Keratinocyte (primary cell): ENCODE data around the gene TENM4. TPM values are rescaled to one million over a fixed set of nuclear protein-coding genes. Genes with fewer than 3 reads are reported as not detected.

Experiments
- DNase-seq: peaks from one replicate; pipeline ENCODE4 v3.0.0-alpha.2; 2011; ENCODE audit warnings: low read depth, missing footprints, low spot score
- FAIRE-seq: peaks from 2 replicates; lab custom pipeline; 2011; peaks lifted over from hg19 to GRCh38; lab: Jason Lieb, UNC
- H2AFZ ChIP-seq: 2 replicates; pipeline ENCODE4 v1.6.0; 2012; ENCODE audit warnings: low read length, control low read depth, inconsistent platforms; ENCODE audit not compliant: control insufficient read depth
- H3K27ac ChIP-seq: 2 replicates; pipeline ENCODE4 v1.5.1; 2011; ENCODE audit warnings: low read length; ENCODE audit not compliant: control insufficient read depth, insufficient read depth
- H3K27me3 ChIP-seq: 3 replicates; pipeline ENCODE4 v1.6.0; 2011; ENCODE audit warnings: low read length; ENCODE audit not compliant: control insufficient read depth, insufficient read depth; ENCODE audit errors: extremely low read depth
- H3K36me3 ChIP-seq, 2 experiments: 2 replicates in 1 of 2; 3 replicates in 1 of 2; pipeline ENCODE4 v1.5.1; 2011; ENCODE audit warnings: low read length in 2 of 2, mild to moderate bottlenecking in 1 of 2; ENCODE audit not compliant: control insufficient read depth in 2 of 2, insufficient read depth in 2 of 2; ENCODE audit errors: extremely low read depth in 1 of 2
- H3K4me1 ChIP-seq: 3 replicates; pipeline ENCODE4 v1.5.1; 2011; ENCODE audit warnings: low read length; ENCODE audit not compliant: control insufficient read depth, insufficient read depth; ENCODE audit errors: extremely low read depth
- H3K4me2 ChIP-seq: 3 replicates; pipeline ENCODE4 v1.6.0; 2011; ENCODE audit warnings: low read depth, low read length; ENCODE audit not compliant: control insufficient read depth, insufficient read depth; ENCODE audit errors: extremely low read depth
- H3K4me3 ChIP-seq, 3 experiments: fragments of 200-600 bp in 1 of 3; sonication (generic) in 1 of 3; 2 replicates in 2 of 3; 3 replicates in 1 of 3; pipeline ENCODE4 v1.5.1; 2011 to 2016; ENCODE audit warnings: low read length in 3 of 3, mild to moderate bottlenecking in 3 of 3, control low read depth in 2 of 3, inconsistent platforms in 1 of 3, low read depth in 1 of 3, mixed read lengths in 1 of 3, mixed run types in 1 of 3, moderate library complexity in 1 of 3; ENCODE audit not compliant: control insufficient read depth in 2 of 3, insufficient read depth in 2 of 3; ENCODE audit errors: extremely low read depth in 1 of 3
- H3K79me2 ChIP-seq: 2 replicates; pipeline ENCODE4 v1.6.0; 2012; ENCODE audit warnings: low read length; ENCODE audit not compliant: control insufficient read depth, insufficient read depth
- H3K9ac ChIP-seq: 3 replicates; pipeline ENCODE4 v1.6.0; 2011; ENCODE audit warnings: low read length; ENCODE audit not compliant: control insufficient read depth, insufficient read depth; ENCODE audit errors: extremely low read depth
- H3K9me1 ChIP-seq: 3 replicates; pipeline ENCODE4 v1.6.0; 2011; ENCODE audit warnings: low read length; ENCODE audit not compliant: control insufficient read depth, insufficient read depth; ENCODE audit errors: extremely low read depth
- H3K9me3 ChIP-seq: 2 replicates; pipeline ENCODE4 v1.5.1; 2012; ENCODE audit warnings: low read depth, low read length; ENCODE audit not compliant: control insufficient read depth
- H4K20me1 ChIP-seq: 3 replicates; pipeline ENCODE4 v1.6.0; 2011; ENCODE audit warnings: low read length; ENCODE audit not compliant: control insufficient read depth, insufficient read depth; ENCODE audit errors: extremely low read depth
- EZH2 ChIP-seq: IDR thresholded peaks from one replicate; pipeline ENCODE4 v1.6.1; 2012; ENCODE audit warnings: inconsistent platforms, mild to moderate bottlenecking, low read length, moderate library complexity
- dilution Hi-C: fragments of 300-500 bp; cut with MboI; formaldehyde crosslinking; loops from one replicate; pipeline ENCODE4 v1.7.0; 2020; ENCODE audit warnings: low sequenced_read_pairs; ENCODE audit not compliant: extremely low pct_ligation_motif_present
- polyA plus RNA-seq, 5 experiments: library from polyadenylated mRNA; depleted of rRNA in 3 of 5; stranded (reverse) in 3 of 5; stranded (forward) in 1 of 5; unstranded in 1 of 5; fragments of >200 nt; gene quantifications; 1 replicate in 1 of 5; 2 replicates in 3 of 5; 3 replicates in 1 of 5; pipeline versions ENCODE4 v1.2.1 to v1.2.3, GENCODE V29; 2011 to 2012; ENCODE audit warnings: missing spikeins in 2 of 5, low read depth in 1 of 5, low replicate concordance in 1 of 5
- TF ChIP-seq, protein P1 (sequence below), 3 experiments: IDR thresholded peaks in 1 of 3; conservative IDR thresholded peaks in 1 of 3; optimal IDR thresholded peaks in 1 of 3; 2 replicates in 2 of 3; 3 replicates in 1 of 3; pipeline versions ENCODE3 to v1.5.1; 2011; ENCODE audit warnings: low read length in 3 of 3, mild to moderate bottlenecking in 3 of 3, moderate library complexity in 2 of 3, control low read depth in 1 of 3, inconsistent platforms in 1 of 3; ENCODE audit not compliant: insufficient read depth in 2 of 3; ENCODE audit errors: extremely low read depth in 1 of 3

TENM4 gene
- polyA plus RNA-seq, 1 donor (not counting 4 experiments of a cell fraction or from before 2014, with no cell fraction given) = 3.5 TPM

DNA sequence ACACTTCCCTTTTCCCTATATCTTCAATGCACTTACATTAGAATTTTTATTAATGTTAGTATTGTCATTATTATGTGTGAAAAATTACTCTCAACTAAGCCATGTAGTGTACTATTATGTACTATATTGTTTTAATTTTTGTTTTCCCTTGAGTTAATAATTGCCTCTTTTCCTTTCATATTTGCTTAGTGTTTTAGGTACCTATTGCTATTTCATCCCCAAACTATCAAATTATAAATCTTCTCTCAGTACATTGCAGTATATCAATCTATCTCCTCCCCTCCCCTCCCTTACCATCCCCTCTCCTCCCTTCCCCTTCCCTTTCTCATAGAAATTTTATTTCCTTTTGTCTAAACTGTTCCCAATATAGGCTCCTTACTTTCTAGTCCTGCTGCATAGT is 12.8 kb upstream of the TENM4 start:
- H3K4me3 ChIP-seq = no peak overlapping the region
- no peak overlapping the region for H3K9ac ChIP-seq
- H3K79me2 ChIP-seq = no peaks in the 10 kb centered on the region
- FAIRE-seq (no peak), DNase-seq (no peak)
- no peak for TF ChIP-seq EZH2
- TF ChIP-seq, protein P1, sequence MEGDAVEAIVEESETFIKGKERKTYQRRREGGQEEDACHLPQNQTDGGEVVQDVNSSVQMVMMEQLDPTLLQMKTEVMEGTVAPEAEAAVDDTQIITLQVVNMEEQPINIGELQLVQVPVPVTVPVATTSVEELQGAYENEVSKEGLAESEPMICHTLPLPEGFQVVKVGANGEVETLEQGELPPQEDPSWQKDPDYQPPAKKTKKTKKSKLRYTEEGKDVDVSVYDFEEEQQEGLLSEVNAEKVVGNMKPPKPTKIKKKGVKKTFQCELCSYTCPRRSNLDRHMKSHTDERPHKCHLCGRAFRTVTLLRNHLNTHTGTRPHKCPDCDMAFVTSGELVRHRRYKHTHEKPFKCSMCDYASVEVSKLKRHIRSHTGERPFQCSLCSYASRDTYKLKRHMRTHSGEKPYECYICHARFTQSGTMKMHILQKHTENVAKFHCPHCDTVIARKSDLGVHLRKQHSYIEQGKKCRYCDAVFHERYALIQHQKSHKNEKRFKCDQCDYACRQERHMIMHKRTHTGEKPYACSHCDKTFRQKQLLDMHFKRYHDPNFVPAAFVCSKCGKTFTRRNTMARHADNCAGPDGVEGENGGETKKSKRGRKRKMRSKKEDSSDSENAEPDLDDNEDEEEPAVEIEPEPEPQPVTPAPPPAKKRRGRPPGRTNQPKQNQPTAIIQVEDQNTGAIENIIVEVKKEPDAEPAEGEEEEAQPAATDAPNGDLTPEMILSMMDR (optimal IDR thresholded peaks at IDR 0.05 in 1 of 3, IDR thresholded peaks at IDR 0.05 in 1 of 3, conservative IDR thresholded peaks at IDR 0.05 in 1 of 3; ENCODE audit: extremely low read depth in 1 of 3, insufficient read depth in 2 of 3, low read length in 3 of 3) = no peak
- no peaks in the 10 kb centered on the region for H3K9me1 ChIP-seq
- H4K20me1 ChIP-seq = no peaks in the 10 kb centered on the region
- no peaks in the 10 kb centered on the region for H3K27me3 ChIP-seq
- no peak overlapping the region for H3K27ac ChIP-seq
- dilution Hi-C loops = no loop called here
- no peak overlapping the region for H2AFZ ChIP-seq
- H3K36me3 ChIP-seq = no peaks in the 10 kb centered on the region
- no peaks in the 10 kb centered on the region for H3K4me1 ChIP-seq
- H3K9me3 ChIP-seq = no peaks in the 10 kb centered on the region
- H3K4me2 ChIP-seq = no peak overlapping the region

GRCh38 chr11:79449040-79449439 is 8.2 kb upstream of the TENM4 start:
- no peak overlapping the region for H3K4me3 ChIP-seq
- H4K20me1 ChIP-seq = no peaks in the 10 kb centered on the region
- H3K36me3 ChIP-seq = no peaks in the 10 kb centered on the region
- H3K27ac ChIP-seq = no peak overlapping the region
- no peak overlapping the region for H3K4me2 ChIP-seq
- TF ChIP-seq EZH2 = no peak
- TF ChIP-seq, protein P1 (optimal IDR thresholded peaks at IDR 0.05 in 1 of 3, IDR thresholded peaks at IDR 0.05 in 1 of 3, conservative IDR thresholded peaks at IDR 0.05 in 1 of 3; ENCODE audit: extremely low read depth in 1 of 3, insufficient read depth in 2 of 3, low read length in 3 of 3) = no peak
- H2AFZ ChIP-seq = no peak overlapping the region
- FAIRE-seq (no peak), DNase-seq (no peak)
- no peaks in the 10 kb centered on the region for H3K9me1 ChIP-seq
- H3K79me2 ChIP-seq = no peaks in the 10 kb centered on the region
- H3K9ac ChIP-seq = no peak overlapping the region
- dilution Hi-C loops = no loop called here
- H3K9me3 ChIP-seq = no peaks in the 10 kb centered on the region
- no peaks in the 10 kb centered on the region for H3K4me1 ChIP-seq
- H3K27me3 ChIP-seq = no peaks in the 10 kb centered on the region
